Inflammatory macrophage (primary cell): ENCODE measurements around the gene SERPINA9.

Experiments used
- DNase-seq, 2 donors: peaks; one replicate each; pipeline ENCODE4 v3.0.0-alpha.2; 2020 to 2022

SERPINA9 gene

GRCh38 chr14:94461526-94462218, 14.3 kb downstream of the SERPINA9 start:
- DNase-seq = no peak

GRCh38 chr14:94460631-94461416, 15.2 kb downstream of the SERPINA9 start:
- DNase-seq = no peak

- no peak for DNase-seq
Measured at GRCh38 chr14:94458558-94459205, 17.3 kb downstream of the SERPINA9 start.

- DNase-seq = no peak
Measured at GRCh38 chr14:94458096-94458495, 17.9 kb downstream of the SERPINA9 start.

- DNase-seq = no peak
Measured at GRCh38 chr14:94455928-94456327, 20.1 kb downstream of the SERPINA9 start.

GRCh38 chr14:94451826-94452225, 24.2 kb downstream of the SERPINA9 start:
- DNase-seq = no peak

GRCh38 chr14:94451091-94451771, 24.8 kb downstream of the SERPINA9 start:
- no peak for DNase-seq

- DNase-seq = no peak
Measured at GRCh38 chr14:94450722-94451090, 25.3 kb downstream of the SERPINA9 start.

- no peak for DNase-seq
Measured at GRCh38 chr14:94449930-94450329, 26.1 kb downstream of the SERPINA9 start.

- DNase-seq = no peak
Measured at GRCh38 chr14:94448071-94448808, 27.8 kb downstream of the SERPINA9 start.

- no peak for DNase-seq
Measured at GRCh38 chr14:94447206-94447605, 28.8 kb downstream of the SERPINA9 start.

- DNase-seq = no peak
Measured at GRCh38 chr14:94446126-94446525, 29.9 kb downstream of the SERPINA9 start.

- no peak for DNase-seq
Measured at GRCh38 chr14:94445003-94445402, 31.0 kb downstream of the SERPINA9 start.

- no peak for DNase-seq
Measured at GRCh38 chr14:94441531-94442205, 34.3 kb downstream of the SERPINA9 start.

- no peak for DNase-seq
Measured at GRCh38 chr14:94441130-94441529, 34.9 kb downstream of the SERPINA9 start.

- no peak for DNase-seq
Measured at GRCh38 chr14:94439453-94440057, 36.4 kb downstream of the SERPINA9 start.

- no peak for DNase-seq
Measured at GRCh38 chr14:94428610-94429009, 47.4 kb downstream of the SERPINA9 start.

GRCh38 chr14:94427016-94427613, 48.9 kb downstream of the SERPINA9 start:
- DNase-seq = no peak

GRCh38 chr14:94426526-94426925, 49.5 kb downstream of the SERPINA9 start:
- DNase-seq = no peak

GRCh38 chr14:94424371-94424770, 51.6 kb downstream of the SERPINA9 start:
- no peak for DNase-seq
